ENCODE data around the gene CUEDC1. TPM values are rescaled to one million over a fixed set of nuclear protein-coding genes. Genes with fewer than 3 reads are reported as not detected.

Gene CUEDC1
- total RNA-seq, 1 donor from 2014 or later = 37.0 TPM

DNA sequence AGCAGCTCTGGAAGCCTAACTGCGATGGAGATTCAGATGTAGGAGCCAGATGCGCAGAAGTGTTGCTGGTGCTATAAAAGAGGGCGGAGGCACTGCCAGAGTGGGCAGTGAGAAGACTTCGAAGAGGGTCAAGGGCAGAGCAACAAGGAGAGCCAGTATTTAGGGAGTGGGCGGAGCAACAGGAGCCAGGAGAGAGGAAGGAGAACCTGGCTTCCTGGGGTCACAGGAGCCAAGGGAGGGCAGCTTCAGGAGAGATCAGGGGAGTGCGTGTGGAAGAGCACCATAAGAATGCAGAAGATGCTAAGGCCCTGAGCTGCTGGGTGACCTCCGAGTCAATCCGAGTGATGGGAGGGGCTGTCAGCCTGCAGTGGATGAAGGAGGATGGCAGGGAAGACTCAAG lies 90.9 kb downstream of the CUEDC1 start:
- Mint-ChIP-seq H3K27ac (no peak overlapping the region), H3K36me3 (peaks cover 14% of the 10 kb centered on the region), H3K4me1 (peaks cover 35% of the 10 kb centered on the region), H3K4me3 (no peak overlapping the region), H3K27me3 (ENCODE audit: low read depth) (no peaks in the 10 kb centered on the region), H3K9me3 (no peaks in the 10 kb centered on the region)
- DNase-seq (ENCODE audit: low spot score in 2 of 2, unreplicated experiment in 2 of 2) = no peak
- TF ChIP-seq, protein P1, sequence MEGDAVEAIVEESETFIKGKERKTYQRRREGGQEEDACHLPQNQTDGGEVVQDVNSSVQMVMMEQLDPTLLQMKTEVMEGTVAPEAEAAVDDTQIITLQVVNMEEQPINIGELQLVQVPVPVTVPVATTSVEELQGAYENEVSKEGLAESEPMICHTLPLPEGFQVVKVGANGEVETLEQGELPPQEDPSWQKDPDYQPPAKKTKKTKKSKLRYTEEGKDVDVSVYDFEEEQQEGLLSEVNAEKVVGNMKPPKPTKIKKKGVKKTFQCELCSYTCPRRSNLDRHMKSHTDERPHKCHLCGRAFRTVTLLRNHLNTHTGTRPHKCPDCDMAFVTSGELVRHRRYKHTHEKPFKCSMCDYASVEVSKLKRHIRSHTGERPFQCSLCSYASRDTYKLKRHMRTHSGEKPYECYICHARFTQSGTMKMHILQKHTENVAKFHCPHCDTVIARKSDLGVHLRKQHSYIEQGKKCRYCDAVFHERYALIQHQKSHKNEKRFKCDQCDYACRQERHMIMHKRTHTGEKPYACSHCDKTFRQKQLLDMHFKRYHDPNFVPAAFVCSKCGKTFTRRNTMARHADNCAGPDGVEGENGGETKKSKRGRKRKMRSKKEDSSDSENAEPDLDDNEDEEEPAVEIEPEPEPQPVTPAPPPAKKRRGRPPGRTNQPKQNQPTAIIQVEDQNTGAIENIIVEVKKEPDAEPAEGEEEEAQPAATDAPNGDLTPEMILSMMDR (IDR thresholded peaks at IDR 0.05; ENCODE audit: unreplicated experiment) = no peak

DNA sequence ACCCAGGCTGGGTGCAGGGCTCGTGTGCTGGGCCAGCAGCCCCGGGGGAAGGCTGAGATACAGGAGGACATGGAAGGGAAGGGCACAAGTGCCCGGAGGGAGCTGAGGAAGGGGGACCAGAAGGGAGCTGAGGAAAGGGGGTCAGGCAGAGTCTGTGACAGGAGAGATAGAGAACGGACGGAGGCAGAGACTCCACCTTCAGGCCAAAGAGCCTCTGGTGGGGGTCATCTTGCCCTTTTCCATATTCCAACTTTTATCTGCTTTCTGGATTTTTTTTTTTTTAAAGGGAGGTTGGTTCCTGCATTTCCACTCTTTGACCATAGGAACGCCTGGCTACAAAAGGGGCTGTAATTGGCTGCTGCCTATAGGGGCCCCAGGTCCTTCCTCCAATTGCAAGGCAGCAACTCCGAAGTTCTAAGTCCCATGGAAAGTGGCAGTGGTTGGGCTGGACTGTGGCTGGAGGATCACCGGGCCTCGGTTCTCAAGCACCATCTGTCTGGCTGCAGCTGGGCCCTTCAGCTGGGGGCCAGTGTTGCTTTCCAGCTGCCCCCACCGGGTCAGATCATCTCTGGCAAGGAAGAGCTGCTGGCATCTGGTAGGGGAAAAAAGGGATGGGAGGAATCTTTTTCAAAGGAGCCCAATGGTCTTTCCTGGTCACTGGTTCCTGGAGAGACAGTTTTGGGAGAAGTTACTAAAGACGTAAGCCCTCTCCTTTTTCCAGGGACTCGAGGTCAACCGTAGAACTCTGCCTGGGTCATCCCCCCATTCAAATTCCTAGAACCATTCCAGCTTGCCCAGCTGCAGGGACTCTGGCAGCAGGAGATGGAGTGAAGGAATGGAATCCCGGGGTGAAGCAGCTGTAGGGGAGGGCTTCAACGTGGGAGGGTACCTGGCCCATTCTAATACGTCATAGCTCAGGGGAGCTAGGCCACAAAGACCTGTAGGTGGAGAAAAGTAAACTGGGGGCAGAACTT lies 92.2 kb downstream of the CUEDC1 start:
- no peak overlapping the region for H3K27ac Mint-ChIP-seq
- TF ChIP-seq, protein P1 (IDR thresholded peaks at IDR 0.05; ENCODE audit: unreplicated experiment) = no peak
- H3K9me3 Mint-ChIP-seq = no peaks in the 10 kb centered on the region
- peak overlapping the region; percentile 59 for H3K4me3 Mint-ChIP-seq
- DNase-seq (ENCODE audit: low spot score in 2 of 2, unreplicated experiment in 2 of 2) = no peak
- H3K27me3 Mint-ChIP-seq (ENCODE audit: low read depth) = no peaks in the 10 kb centered on the region
- H3K4me1 Mint-ChIP-seq = peaks cover 26% of the 10 kb centered on the region
- H3K36me3 Mint-ChIP-seq = peaks cover 14% of the 10 kb centered on the region

DNA sequence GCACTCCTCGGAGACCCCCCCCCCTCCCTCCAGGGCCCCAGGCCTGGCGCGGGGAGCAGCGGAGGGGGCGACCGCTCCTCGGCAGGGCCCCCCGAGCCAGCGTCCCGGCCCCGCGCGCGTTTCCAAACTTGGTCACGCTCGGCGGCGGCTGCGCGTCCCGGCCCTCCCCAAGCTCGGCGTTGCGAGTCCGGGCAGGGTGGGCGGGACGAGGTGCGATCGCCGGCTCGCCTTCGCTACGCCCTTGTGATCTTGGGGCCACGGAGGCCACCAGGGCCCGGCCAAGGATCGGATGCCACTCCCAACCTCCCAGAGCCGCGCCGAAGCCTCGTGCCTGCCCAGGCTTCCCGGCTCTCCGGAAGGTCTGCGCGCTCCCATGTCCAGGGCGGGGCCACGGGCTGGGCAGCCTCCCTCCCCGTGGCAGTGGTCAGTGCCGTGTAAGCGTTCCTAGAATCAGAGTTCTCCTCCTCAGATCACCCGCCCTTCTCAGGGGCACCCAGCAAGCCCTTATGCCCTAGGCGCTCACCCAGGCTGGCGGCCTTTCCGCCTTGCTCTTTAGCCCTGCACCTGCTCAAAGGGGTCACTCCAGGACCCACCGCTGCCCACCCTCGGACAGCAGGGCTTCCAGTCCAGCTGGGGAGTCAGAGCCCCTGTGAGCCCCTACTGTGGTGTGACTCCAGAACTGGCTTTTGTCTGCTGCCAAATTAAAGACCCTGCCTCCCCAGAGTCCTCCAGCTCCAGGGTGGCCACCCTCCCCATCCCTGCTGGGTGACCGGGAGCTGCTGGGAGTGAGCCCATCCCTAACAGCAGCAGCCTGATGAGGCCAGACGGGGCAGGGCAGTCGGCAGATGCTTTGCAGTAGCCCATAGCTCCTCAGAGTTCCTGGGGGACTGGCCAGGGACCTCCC lies 93.2 kb downstream of the CUEDC1 start:
- H3K27me3 Mint-ChIP-seq (ENCODE audit: low read depth) = no peaks in the 10 kb centered on the region
- H3K9me3 Mint-ChIP-seq = no peaks in the 10 kb centered on the region
- no peak overlapping the region for H3K27ac Mint-ChIP-seq
- TF ChIP-seq, protein P1 (IDR thresholded peaks at IDR 0.05; ENCODE audit: unreplicated experiment) = no peak
- no peak for DNase-seq (ENCODE audit: low spot score in 2 of 2, unreplicated experiment in 2 of 2)
- peaks cover 9% of the 10 kb centered on the region for H3K36me3 Mint-ChIP-seq
- peak overlapping the region; percentile 83 for H3K4me3 Mint-ChIP-seq
- H3K4me1 Mint-ChIP-seq = peaks cover 21% of the 10 kb centered on the region

DNA sequence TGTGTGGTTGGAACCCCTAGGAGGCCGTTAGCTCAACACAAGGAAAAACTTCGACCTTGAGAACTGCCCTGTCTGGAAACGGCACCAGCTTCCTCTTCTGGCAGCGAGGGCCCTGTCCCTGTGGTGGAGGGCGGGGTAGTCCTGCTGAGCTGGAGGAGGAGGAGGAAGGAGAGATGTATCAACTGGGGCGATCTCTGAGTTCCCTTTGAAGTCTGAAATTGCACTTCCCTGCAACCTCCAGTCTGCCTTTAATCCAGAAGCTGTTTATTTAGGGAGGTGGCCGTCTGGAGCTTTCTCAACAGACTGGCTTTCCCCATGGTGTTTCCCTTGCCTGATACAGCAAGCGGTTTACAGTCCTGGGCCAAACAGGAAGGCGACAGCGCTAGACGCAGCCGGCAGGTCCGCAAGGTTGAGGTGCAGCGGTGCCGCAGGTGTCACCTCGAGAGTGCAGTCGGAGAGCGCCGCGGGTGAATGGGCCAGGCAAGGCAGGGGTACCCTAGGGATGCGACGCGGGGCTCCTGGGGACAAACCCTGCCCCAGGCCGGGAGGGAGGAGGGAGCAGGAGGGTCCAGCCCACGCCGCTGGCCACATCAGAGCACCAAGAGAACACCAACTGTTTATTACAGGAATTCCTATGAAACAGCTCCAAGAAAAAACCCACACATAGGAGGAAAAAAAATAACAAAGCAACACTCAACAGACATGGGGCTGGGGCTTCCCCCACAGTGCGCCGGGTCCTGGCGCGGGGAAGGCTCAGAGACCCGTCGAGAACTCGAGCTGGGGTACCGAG lies 94.0 kb downstream of the CUEDC1 start:
- Mint-ChIP-seq H3K4me3 (peak overlapping the region; percentile 83), H3K9me3 (no peaks in the 10 kb centered on the region), H3K36me3 (peaks cover 9% of the 10 kb centered on the region), H3K27ac (peak overlapping the region; percentile 95), H3K4me1 (peaks cover 21% of the 10 kb centered on the region), H3K27me3 (ENCODE audit: low read depth) (no peaks in the 10 kb centered on the region)
- TF ChIP-seq, protein P1 (IDR thresholded peaks at IDR 0.05; ENCODE audit: unreplicated experiment) = no peak
- no peak for DNase-seq (ENCODE audit: low spot score in 2 of 2, unreplicated experiment in 2 of 2)

DNA sequence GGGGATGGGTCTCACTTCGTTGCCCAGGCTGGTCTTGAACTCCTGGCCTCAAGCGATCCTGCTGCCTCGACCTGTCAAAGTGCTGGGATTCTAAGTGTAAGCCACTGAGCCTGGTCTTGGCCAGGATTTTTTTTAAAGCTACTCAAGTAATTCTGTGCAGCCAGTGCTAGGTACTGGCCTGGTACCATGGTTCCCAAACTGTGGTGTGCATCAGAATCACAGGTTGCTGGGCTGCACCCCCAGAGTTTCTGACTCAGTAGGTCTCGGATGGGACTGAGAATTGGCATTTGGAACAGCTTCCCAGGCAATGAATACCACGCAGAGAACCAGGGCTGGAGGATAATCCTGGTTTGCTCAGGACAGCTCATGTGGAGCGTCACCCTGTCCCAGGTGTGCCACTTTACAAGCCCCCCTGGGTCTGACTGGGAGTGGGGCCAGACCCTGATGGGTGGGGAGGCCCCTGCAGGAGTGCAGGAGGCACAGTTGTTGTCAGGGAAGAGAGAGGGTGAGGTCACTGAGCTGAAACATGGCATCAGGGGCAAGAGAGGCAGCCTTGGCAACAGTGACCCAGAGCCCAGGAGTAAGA lies 94.7 kb downstream of the CUEDC1 start:
- Mint-ChIP-seq H3K4me3 (peak overlapping the region; percentile 83), H3K27me3 (ENCODE audit: low read depth) (no peaks in the 10 kb centered on the region), H3K36me3 (peaks cover 6% of the 10 kb centered on the region), H3K9me3 (no peaks in the 10 kb centered on the region), H3K27ac (peak overlapping the region; percentile 95), H3K4me1 (peaks cover 26% of the 10 kb centered on the region)
- TF ChIP-seq, protein P1 (IDR thresholded peaks at IDR 0.05; ENCODE audit: unreplicated experiment) = no peak
- DNase-seq (ENCODE audit: low spot score in 2 of 2, unreplicated experiment in 2 of 2) = no peak

Data from mesothelial cell of epicardium (in vitro differentiated cells).